GM19351 (cell line): Measurements from ENCODE around the gene TAS2R3.
"Not testable (repeated sequence)": the region's sequence is repeated elsewhere in the genome, so short reads cannot be mapped to it uniquely, and the experiment has no call there.

ENCODE experiments used
- ATAC-seq: cut with Tn5 transposase; IDR thresholded peaks from one replicate; pipeline ENCODE4 v1.9.1; 2021; ENCODE audit warnings: mild to moderate bottlenecking, moderate library complexity; ENCODE audit not compliant: unreplicated experiment

Gene TAS2R3

GRCh38 chr7:141763797-141764196, at the start of gene TAS2R3:
TSS of gene TAS2R3 (plus strand) at chr7:141764097. CDS start at chr7:141764159, 62 bp downstream.
- no peak for ATAC-seq

- ATAC-seq, result no peak
Observed at GRCh38 chr7:141714571-141714970, 49.3 kb upstream of the TAS2R3 start.

DNA sequence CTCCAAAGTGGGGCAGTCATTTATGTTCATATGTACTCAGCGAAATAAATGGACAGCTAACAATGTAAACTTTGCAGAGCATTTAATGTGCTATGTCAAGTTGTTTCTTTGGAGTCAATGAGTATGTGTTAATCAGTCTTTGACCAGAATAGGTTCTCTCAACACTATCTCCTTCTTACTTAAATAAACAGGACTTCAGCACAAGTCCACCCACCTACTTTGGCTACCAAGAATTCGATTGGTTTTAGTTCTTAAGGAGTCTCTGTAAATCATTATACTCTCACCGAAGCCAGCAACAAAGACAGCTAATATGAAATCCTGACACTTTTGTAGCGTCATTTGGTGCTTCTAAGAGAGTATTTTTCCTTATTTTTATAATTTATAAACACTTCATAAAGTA, 48.9 kb upstream of the TAS2R3 start:
- no peak for ATAC-seq

DNA sequence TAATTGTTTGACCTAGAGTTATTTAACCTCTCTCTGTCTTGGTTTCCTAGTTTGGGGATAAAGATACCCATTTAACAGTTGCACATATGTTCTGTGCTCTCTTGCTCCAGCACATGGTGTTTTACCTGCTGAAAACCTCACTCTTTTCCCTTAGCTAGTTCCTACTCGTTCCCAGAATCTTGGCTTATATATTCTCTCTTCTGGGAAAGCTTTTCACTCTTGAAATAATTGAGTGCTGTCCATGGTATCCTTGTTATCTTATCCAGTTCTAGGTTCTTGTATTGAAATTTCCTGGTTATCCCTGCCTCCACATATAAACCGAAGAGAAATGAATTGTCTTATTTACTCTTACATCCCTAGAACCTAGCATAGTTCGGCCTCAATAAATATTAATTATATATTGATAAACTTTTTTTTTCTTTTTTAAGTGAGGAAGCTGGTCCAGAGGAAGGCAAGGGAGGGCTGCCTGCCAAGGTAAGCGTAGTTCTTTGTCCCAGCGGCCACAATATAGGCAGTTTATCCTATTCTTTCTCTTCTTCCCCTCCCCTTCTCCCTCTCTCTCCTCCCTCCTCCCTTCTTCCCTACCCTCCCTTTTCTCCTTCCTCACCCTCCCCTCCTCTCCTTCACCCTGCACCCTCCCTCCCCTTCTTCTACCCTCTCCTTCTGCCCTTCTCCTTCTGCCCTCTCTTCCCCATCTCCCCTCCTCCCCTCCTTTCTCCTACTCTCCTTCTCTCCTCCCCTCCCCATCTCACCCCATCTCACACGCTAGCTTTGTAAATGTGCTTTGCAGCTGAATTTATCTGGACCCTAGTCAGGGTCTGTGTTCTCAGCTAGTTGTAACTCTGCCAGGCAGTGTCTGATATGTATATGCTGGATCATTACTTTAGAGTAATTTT, 47.9 kb upstream of the TAS2R3 start:
- ATAC-seq, result no peak

DNA sequence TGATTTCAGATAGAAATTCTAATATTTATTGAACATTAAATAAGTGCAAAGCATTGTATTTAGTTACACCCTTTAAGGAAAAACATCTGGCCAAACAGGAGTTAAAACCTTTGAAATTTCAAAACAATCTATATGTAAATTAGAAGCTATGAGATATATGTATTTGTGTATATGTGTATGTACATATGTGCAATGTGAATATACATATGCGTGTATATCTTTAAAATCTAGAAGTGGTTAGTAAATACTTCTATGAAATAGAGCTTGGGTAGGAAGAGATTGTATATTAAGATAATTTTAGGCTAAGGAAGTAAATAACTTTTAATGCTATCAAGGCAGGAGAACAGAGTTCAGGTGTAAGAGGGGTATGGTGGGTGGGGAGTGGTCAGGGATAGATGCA, 46.4 kb upstream of the TAS2R3 start:
- ATAC-seq, result no peak

DNA sequence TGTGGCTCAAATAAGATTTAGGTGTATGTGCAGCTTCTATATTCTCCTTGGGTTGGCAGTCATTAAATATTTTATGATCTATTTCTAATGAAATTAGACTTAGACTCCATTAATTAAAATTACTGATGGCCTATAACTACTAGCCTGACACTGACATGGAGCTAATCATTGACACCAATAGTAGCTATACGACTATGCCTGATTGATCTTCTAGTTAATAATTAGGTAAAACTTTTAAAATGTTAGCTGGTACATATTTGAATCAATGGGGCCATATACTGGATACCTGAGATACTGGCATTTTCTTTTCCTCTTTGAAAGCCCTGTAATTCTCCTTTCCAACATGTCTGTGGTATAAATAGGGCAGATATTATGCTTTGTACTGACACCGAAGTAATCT, 41.4 kb upstream of the TAS2R3 start:
- ATAC-seq, result no peak

DNA sequence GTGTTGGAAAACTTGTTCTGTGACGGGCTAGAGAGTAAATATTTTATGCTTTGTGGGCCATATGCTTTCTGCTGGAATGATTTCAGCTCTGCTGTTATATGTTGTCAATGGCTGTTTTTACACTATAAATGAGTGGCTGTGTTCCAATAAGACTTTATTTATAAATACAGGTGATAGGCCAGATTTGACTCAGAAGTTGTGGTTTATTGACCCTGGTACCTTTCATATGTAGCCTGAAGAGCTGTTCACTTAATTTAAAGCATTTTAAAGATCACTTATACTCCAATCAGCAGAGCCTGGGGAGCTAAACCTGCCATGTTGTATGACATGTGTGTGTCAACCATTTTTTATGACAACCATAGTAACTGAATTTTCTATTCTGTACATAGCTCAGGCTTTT, 34.9 kb upstream of the TAS2R3 start:
- ATAC-seq, result peak; percentile 48

DNA sequence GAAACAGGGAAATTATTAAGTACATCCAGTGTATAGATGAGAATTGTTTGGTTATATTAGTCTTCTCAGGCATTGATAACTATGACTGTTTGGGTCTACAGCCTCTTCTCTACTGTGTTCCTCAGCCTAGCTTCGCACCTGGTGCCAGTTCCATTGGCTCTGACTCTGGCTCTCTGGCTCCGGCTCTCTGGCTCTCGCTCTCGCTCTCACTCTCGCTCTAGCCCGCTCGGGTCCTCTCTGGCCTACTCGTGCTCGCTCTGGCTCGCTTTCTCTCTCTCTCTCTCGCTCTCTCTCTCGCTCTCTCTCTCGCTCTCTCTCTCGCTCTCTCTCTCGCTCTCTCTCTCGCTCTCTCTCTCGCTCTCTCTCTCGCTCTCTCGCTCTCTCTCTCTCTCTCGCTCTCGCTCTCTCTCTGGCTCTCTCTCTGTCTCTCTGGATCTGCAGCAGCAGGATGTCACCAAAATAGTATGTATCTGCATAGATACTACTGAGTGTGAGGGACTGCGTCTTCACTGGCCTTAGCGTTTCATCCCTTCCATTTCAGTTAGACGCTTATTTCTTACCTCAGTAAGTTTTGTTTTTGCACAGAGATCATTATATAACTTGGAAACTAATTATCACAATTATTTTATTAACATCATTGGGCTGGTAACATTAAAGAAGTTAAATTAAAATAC, 32.3 kb upstream of the TAS2R3 start:
- ATAC-seq, result no peak

GRCh38 chr7:141737118-141737835, 26.6 kb upstream of the TAS2R3 start:
- ATAC-seq, result no peak

DNA sequence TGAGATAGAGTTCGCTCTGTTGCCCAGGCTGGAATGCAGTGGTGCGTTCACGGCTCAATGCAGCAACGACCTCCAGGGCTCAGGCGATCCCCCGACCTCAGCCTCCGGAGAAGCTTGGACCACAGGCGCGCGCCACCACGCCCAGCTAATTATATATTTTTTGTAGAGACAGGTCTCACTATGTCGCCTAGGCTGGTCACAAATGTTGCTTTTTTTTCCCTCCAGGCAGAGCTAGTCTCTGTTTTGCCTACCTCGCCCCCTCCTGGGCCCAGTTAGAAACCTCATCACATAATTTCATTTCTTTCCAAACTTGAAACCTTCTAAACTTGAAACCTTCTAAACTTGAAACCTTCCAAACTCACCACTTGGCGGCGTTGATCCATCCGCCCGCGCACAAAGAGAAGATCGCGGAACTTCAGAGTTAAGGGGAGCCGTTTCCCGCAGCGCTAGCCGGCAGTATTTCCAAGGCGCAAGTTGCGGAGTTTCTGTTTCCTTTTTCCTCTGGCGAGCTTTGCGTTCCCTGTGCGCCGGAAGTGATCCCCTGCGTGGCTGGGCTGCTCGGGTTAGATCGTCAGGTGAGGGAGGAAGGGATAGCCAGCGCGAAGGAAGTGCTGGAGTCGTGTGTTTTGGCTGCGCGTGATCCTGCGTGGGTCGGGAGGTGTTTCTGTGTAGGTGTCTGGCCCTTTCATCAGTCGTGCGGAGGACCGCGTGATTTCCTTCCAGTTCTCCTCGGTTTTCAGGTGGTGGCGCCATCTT, 25.9 kb upstream of the TAS2R3 start, which contains the start of gene SSBP1:
TSS of gene SSBP1 (plus strand) at position 523 of the 756 bp plus-strand sequence. CDS start 809 bp downstream, outside the sequence.
- ATAC-seq, result peak; percentile 83

- ATAC-seq, result no peak
Observed at GRCh38 chr7:141738592-141739013, 25.3 kb upstream of the TAS2R3 start.

DNA sequence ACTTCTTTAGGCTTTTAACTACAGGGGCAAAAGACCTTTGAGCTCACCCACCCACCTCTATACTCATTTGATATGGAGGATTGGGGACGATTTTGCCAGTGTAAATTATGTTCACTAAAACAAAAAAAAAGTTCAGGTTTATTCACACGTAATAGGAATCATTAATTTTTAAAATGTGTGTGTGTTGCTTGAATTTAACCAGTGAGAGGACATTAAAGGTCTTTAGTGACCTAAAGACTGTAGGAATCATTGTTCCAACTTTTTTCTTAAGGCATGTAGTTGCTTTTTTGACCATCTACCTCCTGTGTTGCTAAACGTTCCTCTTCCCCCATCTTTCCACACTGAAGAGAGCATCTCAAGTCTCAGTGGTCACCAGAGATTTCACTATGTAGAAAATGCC, 24.6 kb upstream of the TAS2R3 start:
- no peak for ATAC-seq

DNA sequence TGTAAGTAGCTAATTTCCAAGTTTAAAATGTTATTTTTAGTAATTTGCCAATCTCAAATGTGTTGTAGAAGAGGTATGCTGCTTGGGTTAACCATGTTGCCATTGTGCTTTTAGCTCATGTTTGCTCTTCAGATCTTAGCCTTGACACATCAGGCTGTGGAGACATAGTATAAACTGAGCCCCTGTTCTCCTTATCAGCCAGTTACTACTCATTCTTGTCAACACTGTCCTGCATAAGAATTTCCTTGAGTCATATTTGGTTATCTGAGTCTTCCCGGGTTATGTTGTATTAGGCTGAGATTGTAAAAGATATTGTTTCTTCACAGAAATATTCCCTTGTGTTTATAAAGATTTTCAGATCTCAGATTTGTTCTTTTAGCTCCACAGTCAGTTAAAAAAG, 21.7 kb upstream of the TAS2R3 start:
- ATAC-seq, result no peak

DNA sequence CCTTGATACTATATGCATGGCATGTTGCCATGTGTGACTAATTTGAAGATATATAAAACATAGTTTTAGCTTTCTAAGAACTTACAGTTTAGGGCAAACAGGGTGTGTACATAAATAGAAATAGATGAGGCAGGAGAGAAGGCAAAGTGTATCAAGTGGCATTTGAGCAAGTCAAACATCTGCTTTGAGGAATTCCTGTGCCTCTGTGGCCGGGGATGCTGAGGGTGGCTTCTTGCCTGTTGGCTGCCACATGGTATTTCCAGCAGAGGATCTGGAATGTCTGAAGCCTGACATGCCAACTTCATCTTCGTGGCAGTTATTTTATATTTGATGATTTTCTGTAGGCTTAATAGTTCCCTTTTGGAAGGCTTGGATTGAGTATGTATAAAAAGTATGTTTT, 19.8 kb upstream of the TAS2R3 start:
- ATAC-seq, result no peak

DNA sequence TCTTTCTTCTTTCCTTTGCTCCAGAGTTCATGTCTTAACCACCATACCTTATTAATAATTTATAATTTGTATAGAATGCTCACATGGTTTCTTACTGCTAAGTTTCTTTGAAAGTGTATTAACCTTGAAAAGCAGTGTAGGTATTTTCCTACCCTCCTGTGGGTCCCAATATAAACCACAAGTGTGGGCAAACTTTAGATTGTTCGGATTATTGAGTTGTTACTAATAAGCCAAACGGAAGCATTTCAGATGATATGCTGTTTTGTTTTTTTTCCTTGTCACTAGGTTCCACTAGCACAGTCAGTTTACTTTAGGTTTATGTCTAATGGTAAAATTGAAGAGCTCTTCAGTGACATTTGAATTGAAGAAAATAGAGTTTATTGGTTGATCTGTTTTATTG, 15.5 kb upstream of the TAS2R3 start:
- ATAC-seq, result no peak

DNA sequence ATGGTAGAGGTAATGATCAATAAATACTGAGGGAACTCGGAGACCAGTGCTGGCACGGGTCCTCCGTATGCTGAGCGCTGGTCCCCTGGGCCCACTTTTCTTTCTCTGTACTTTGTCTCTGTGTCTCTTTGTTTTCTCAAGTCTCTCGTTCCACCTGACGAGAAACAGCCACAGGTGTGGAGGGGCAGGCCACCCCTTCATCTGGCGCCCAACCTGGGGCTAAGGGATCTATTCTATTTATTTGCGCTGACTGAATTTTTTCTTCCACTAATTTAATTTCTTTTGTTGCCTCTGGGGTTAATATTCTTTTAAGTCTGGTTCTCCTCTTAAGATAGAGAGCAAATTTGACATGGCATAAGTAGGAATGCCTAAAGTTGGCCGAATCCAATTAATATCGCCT, 12.0 kb upstream of the TAS2R3 start:
- not testable (repeated sequence) for ATAC-seq

- ATAC-seq, result no peak
Observed at GRCh38 chr7:141752634-141753033, 11.3 kb upstream of the TAS2R3 start.

- ATAC-seq, result peak; percentile 76
Observed at GRCh38 chr7:141754939-141755338, 9.0 kb upstream of the TAS2R3 start.

DNA sequence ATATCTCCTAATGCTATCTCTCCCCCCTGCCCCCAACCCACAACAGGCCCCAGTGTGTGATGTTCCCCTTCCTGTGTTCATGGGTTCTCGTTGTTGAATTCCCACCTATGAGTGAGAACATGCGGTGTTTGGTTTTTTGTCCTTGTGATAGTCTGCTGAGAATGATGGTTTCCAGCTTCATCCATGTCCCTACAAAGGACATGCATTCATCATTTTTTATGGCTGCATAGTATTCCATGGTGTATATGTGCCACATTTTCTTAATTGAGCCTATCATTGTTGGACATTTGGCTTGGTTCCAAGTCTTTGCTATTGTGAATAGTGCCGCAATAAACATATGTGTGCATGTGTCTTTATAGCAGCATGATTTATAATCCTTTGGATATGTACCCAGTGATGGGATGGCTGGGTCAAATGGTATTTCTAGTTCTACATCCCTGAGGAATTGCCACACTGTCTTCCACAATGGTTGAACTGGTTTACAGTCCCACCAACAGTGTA, 6.2 kb downstream of the TAS2R3 start:
- not testable (repeated sequence) for ATAC-seq

GRCh38 chr7:141776374-141776773, 12.5 kb downstream of the TAS2R3 start, which contains the start of gene TAS2R4:
TSS of gene TAS2R4 (plus strand) at chr7:141776674. CDS start at chr7:141778489, 1,815 bp downstream.
- no peak for ATAC-seq
